ENCODE results near the gene LGALS7B. TPM values are rescaled to one million over a fixed set of nuclear protein-coding genes. Genes with fewer than 3 reads are reported as not detected.
"Not testable (repeated sequence)": the region's sequence is repeated elsewhere in the genome, so short reads cannot be mapped to it uniquely, and the experiment has no call there.

LGALS7B gene
- total RNA-seq, 2 experiments from 2014 or later = not detected

DNA sequence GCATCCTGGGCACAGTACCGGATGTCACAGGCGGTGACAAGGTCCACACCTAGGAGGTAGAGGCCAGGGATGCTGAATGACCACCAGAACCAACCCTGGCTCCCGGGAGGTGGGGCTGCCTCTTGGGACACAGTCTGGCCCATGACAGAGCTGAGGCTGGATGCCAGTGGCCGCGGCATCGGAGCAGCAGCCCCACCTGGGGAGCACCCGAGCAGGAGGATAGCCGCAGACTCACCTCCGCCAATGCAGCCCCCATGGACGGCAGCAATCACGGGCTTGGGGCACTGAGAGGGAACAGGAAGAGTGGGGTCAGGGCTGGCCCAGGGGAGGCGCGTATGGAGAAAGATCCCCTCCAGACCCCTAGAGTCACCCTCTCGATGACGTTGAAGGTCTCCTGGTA lies 28.1 kb downstream of the LGALS7B start:
- intact Hi-C loops (cut with micrococcal nuclease; ENCODE audit: unreplicated experiment) = no loop called here
- ChIA-PET CTCF (ENCODE audit: unreplicated experiment) (no interaction called here), POLR2A (no interaction called here)
- H2AFZ ChIP-seq (ENCODE audit: low read length) = no peak overlapping the region
- H3K27ac ChIP-seq (ENCODE audit: low read depth, low read length, poor library complexity, severe bottlenecking) = no peak overlapping the region
- peaks cover 7% of the 10 kb centered on the region for H3K4me1 ChIP-seq (ENCODE audit: insufficient read depth, low read length, poor library complexity, severe bottlenecking)
- H3K79me2 ChIP-seq (ENCODE audit: insufficient read depth, low read depth, low read length) = no peaks in the 10 kb centered on the region
- H4K20me1 ChIP-seq (ENCODE audit: insufficient read depth, low read length) = no peaks in the 10 kb centered on the region
- H3K4me3 ChIP-seq (ENCODE audit: low read depth, low read length, poor library complexity, severe bottlenecking) = no peak overlapping the region
- H3K9me3 ChIP-seq (ENCODE audit: low read length) = no peaks in the 10 kb centered on the region
- H3K9me2 ChIP-seq (ENCODE audit: insufficient read depth, low read length) = no peaks in the 10 kb centered on the region
- no peak for TF ChIP-seq EZH2phosphoT487 (IDR thresholded peaks at IDR 0.05; ENCODE audit: borderline replicate concordance, low read depth, low read length)
- TF ChIP-seq, protein P1, sequence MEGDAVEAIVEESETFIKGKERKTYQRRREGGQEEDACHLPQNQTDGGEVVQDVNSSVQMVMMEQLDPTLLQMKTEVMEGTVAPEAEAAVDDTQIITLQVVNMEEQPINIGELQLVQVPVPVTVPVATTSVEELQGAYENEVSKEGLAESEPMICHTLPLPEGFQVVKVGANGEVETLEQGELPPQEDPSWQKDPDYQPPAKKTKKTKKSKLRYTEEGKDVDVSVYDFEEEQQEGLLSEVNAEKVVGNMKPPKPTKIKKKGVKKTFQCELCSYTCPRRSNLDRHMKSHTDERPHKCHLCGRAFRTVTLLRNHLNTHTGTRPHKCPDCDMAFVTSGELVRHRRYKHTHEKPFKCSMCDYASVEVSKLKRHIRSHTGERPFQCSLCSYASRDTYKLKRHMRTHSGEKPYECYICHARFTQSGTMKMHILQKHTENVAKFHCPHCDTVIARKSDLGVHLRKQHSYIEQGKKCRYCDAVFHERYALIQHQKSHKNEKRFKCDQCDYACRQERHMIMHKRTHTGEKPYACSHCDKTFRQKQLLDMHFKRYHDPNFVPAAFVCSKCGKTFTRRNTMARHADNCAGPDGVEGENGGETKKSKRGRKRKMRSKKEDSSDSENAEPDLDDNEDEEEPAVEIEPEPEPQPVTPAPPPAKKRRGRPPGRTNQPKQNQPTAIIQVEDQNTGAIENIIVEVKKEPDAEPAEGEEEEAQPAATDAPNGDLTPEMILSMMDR (conservative IDR thresholded peaks at IDR 0.05; ENCODE audit: low read length) = no peak
- no peak for DNase-seq (ENCODE audit: low spot score)
- no TSS peak for BruUV-seq (replicated peaks)
- 0 out of 2 replicates have a peak, but pooled peaks cover 9% of the 10 kb centered on the region for H3K36me3 ChIP-seq (ENCODE audit: insufficient read depth, low read length)
- H3K4me2 ChIP-seq (ENCODE audit: low read length) = no peak overlapping the region

DNA sequence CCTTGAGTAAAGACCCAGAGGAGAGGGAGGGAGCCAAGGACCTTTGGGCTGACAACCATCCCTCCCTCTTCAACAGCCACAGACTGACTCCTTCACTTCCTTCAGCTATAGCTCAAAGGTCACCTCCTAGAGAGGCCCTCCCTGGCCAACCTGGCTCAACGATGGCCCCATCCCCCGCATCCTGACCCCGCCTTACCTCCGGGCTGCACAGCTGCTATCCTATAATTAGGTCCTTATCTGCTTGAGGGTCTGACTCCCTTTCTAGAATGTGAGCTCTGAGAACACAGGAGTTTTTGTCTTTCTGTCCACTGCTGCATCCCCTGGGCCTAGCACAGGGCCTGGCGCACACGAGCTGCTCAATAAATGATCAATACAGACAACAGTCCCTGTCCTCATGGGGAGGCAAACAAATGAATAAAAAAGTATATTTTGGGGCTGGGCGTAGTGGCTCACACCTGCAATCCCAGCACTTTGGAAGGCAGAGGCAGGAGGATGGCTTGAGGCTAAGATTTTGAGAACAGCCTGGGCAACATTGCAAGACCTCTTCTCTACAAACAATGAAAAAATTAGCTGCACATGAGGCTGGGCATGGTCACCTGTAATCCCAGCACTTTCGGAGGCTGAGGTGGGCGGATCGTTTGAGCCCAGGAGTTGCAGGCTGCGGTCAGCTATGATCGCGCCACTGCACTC lies 30.4 kb downstream of the LGALS7B start:
- H3K4me3 ChIP-seq (ENCODE audit: low read depth, low read length, poor library complexity, severe bottlenecking) = no peak overlapping the region
- BruUV-seq (replicated peaks) = no TSS peak
- DNase-seq (ENCODE audit: low spot score) = no peak
- H3K9me3 ChIP-seq (ENCODE audit: low read length) = no peaks in the 10 kb centered on the region
- H3K4me1 ChIP-seq (ENCODE audit: insufficient read depth, low read length, poor library complexity, severe bottlenecking) = peaks cover 7% of the 10 kb centered on the region
- H3K36me3 ChIP-seq (ENCODE audit: insufficient read depth, low read length) = peaks cover 18% of the 10 kb centered on the region; the same call in 1 of the 2 replicates
- no peak for TF ChIP-seq EZH2phosphoT487 (IDR thresholded peaks at IDR 0.05; ENCODE audit: borderline replicate concordance, low read depth, low read length)
- TF ChIP-seq, protein P1 (conservative IDR thresholded peaks at IDR 0.05; ENCODE audit: low read length) = no peak
- no peaks in the 10 kb centered on the region for H3K79me2 ChIP-seq (ENCODE audit: insufficient read depth, low read depth, low read length)
- no peak overlapping the region for H3K27ac ChIP-seq (ENCODE audit: low read depth, low read length, poor library complexity, severe bottlenecking)
- peak overlapping the region; percentile 15; the same call in 1 of the 2 replicates for H3K4me2 ChIP-seq (ENCODE audit: low read length)
- CTCF ChIA-PET (ENCODE audit: unreplicated experiment) = no interaction called here
- intact Hi-C loops (cut with micrococcal nuclease; ENCODE audit: unreplicated experiment) = no loop called here
- H4K20me1 ChIP-seq (ENCODE audit: insufficient read depth, low read length) = no peaks in the 10 kb centered on the region
- H2AFZ ChIP-seq (ENCODE audit: low read length) = no peak overlapping the region
- POLR2A ChIA-PET = interaction anchor here (0.6 kb wide), 1 partner anchor 8 kb away, joined by 5 read pairs; no protein-coding TSS in a partner anchor
- no peaks in the 10 kb centered on the region for H3K9me2 ChIP-seq (ENCODE audit: insufficient read depth, low read length)

DNA sequence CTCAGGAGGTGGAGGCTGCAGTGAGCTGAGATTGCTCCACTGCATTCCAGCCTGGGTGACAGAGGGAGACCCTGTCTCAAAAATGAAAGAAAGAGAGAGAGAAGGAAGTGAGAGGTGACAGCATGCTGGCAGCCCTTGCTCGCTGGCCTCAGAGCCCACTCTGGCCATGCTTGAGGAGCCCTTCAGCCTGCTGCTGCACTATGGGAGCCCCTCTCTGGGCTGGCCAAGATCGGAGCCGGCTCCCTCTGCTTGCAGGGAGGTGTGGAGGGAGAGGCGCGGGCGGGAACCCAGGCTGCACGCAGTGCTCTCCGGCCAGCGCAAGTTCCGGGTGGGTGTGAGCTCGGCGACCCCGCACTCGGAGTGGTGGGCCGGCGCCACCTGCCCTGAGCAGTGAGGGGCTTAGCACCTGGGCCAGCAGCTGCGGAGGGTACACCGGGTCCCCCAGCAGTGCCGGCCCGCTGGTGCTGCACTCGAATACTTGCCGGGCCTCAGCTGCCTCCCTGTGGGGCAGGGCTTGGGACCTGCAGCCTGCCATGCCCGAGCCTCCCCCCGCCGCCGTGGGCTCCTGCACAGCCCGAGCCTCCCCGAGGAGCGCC lies 32.3 kb downstream of the LGALS7B start:
- CTCF ChIA-PET (ENCODE audit: unreplicated experiment); H3K4me3 ChIP-seq (ENCODE audit: low read depth, low read length, poor library complexity, severe bottlenecking); H3K9me3 ChIP-seq (ENCODE audit: low read length); H3K4me2 ChIP-seq (ENCODE audit: low read length); H3K27ac ChIP-seq (ENCODE audit: low read depth, low read length, poor library complexity, severe bottlenecking); H4K20me1 ChIP-seq (ENCODE audit: insufficient read depth, low read length); H3K36me3 ChIP-seq (ENCODE audit: insufficient read depth, low read length); BruUV-seq (replicated peaks); DNase-seq (ENCODE audit: low spot score); H3K4me1 ChIP-seq (ENCODE audit: insufficient read depth, low read length, poor library complexity, severe bottlenecking); H3K79me2 ChIP-seq (ENCODE audit: insufficient read depth, low read depth, low read length); intact Hi-C loops (cut with micrococcal nuclease; ENCODE audit: unreplicated experiment); H2AFZ ChIP-seq (ENCODE audit: low read length); H3K9me2 ChIP-seq (ENCODE audit: insufficient read depth, low read length): not testable (repeated sequence)
- POLR2A ChIA-PET = interaction anchor here (0.6 kb wide), 1 partner anchor 184 kb away, joined by 3 read pairs; no protein-coding TSS in a partner anchor

DNA sequence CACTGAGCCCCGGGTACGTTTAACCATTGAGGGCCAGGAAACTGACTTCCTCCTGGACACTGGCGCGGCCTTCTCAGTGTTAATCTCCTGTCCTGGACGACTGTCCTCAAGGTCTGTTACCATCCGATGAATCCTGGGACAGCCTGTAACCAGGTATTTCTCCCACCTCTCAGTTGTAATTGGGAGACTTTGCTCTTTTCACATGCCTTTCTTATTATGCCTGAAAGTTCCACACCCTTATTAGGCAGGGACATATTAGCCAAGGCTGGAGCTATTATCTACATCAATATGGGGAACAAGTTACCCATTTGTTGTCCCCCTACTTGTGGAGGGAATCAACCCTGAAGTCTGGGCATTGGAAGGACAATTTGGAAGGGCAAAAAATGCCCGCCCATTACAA lies 36.9 kb downstream of the LGALS7B start:
- H3K9me3 ChIP-seq (ENCODE audit: low read length); H3K79me2 ChIP-seq (ENCODE audit: insufficient read depth, low read depth, low read length); H3K4me1 ChIP-seq (ENCODE audit: insufficient read depth, low read length, poor library complexity, severe bottlenecking); H3K4me2 ChIP-seq (ENCODE audit: low read length); intact Hi-C loops (cut with micrococcal nuclease; ENCODE audit: unreplicated experiment); H2AFZ ChIP-seq (ENCODE audit: low read length); BruUV-seq (replicated peaks); CTCF ChIA-PET (ENCODE audit: unreplicated experiment); POLR2A ChIA-PET; H4K20me1 ChIP-seq (ENCODE audit: insufficient read depth, low read length); H3K27ac ChIP-seq (ENCODE audit: low read depth, low read length, poor library complexity, severe bottlenecking); DNase-seq (ENCODE audit: low spot score); H3K4me3 ChIP-seq (ENCODE audit: low read depth, low read length, poor library complexity, severe bottlenecking); H3K9me2 ChIP-seq (ENCODE audit: insufficient read depth, low read length): not testable (repeated sequence)
- peaks cover 37% of the 10 kb centered on the region for H3K36me3 ChIP-seq (ENCODE audit: insufficient read depth, low read length)

Measured in OCI-LY7 (cell line).